Tibial nerve (tissue), 4 donors: ENCODE data around the gene NETO2.

Experiments
- CTCF ChIP-seq, 5 experiments: fragments of 200-600 bp in 3 of 5; fragments of 450-650 bp in 2 of 5; sonication (generic) in 3 of 5; IDR thresholded peaks; one replicate each; pipeline ENCODE4 v1.5.1; 2016 to 2019; ENCODE audit warnings: antibody characterized with exemption in 5 of 5, mild to moderate bottlenecking in 3 of 5, moderate library complexity in 2 of 5
- EP300 ChIP-seq, 2 donors: sonication (generic); formaldehyde crosslinking; IDR thresholded peaks; one replicate each; pipeline ENCODE4 v1.6.1; 2017; ENCODE audit warnings: antibody characterized with exemption in 2 of 2, mild to moderate bottlenecking in 1 of 2

GRCh38 chr16:47180073-47180472, 36.3 kb upstream of the NETO2 start:
- TF ChIP-seq EP300 (IDR thresholded peaks at IDR 0.05), result no peak
- TF ChIP-seq CTCF (IDR thresholded peaks at IDR 0.05), result no peak
